ENCODE results near the gene SMAD6. TPM values are rescaled to one million over a fixed set of nuclear protein-coding genes. Genes with fewer than 3 reads are reported as not detected.

Gene SMAD6
- total RNA-seq, 4 donors from 2014 or later = 2.9 to 7.0 (median 6.9) TPM

DNA sequence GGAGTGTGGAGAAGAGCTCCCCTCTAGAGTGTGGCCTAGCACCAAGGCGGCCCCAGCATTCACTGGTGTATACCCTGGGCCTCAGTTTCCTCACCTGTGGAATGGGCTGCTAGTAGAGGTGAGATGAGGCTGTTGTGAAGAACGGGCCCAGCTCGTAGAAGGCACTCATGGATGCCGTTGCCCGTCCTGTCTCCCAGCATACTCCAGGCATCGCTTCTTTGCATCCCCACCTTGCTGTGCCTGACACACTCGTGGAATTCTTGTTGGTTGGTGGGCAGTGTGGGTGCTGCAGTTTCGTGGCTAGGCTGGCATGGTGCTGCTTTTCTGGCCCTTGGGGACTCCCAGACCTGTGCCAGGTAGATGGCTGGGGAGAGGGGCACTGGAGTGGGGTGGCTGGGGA lies 76.7 kb downstream of the SMAD6 start:
- no peaks in the 10 kb centered on the region for H3K36me3 ChIP-seq
- no peak overlapping the region for H3K27ac ChIP-seq
- no peak overlapping the region for H3K4me3 ChIP-seq
- WGBS = 73% methylated on average over 5 of the region's 8 CpGs
- H3K9me3 ChIP-seq = no peaks in the 10 kb centered on the region
- peaks cover 11% of the 10 kb centered on the region for H3K4me1 ChIP-seq
- DNase-seq (ENCODE audit: low spot score in 2 of 2) = no peak
- H3K27me3 ChIP-seq = no peaks in the 10 kb centered on the region
- no peak for TF ChIP-seq CTCF (IDR thresholded peaks at IDR 0.05)
- no peak for TF ChIP-seq EP300 (IDR thresholded peaks at IDR 0.05)
- no peak for TF ChIP-seq POLR2A (IDR thresholded peaks at IDR 0.05)
- TF ChIP-seq POLR2AphosphoS5 (IDR thresholded peaks at IDR 0.05) = no peak

GRCh38 chr15:66779331-66780009 lies 77.4 kb downstream of the SMAD6 start:
- Histone ChIP-seq H3K9me3 (no peaks in the 10 kb centered on the region), H3K4me3 (no peak overlapping the region), H3K27me3 (no peaks in the 10 kb centered on the region), H3K36me3 (no peaks in the 10 kb centered on the region), H3K27ac (no peak overlapping the region), H3K4me1 (peaks cover 5% of the 10 kb centered on the region)
- WGBS = 83% methylated on average over 1 of the region's 4 CpGs
- TF ChIP-seq POLR2AphosphoS5 (IDR thresholded peaks at IDR 0.05) (no peak), EP300 (IDR thresholded peaks at IDR 0.05) (no peak), CTCF (IDR thresholded peaks at IDR 0.05) (no peak), POLR2A (IDR thresholded peaks at IDR 0.05) (no peak)
- no peak for DNase-seq (ENCODE audit: low spot score in 2 of 2)

GRCh38 chr15:66780172-66780972 lies 78.3 kb downstream of the SMAD6 start:
- TF ChIP-seq EP300 (IDR thresholded peaks at IDR 0.05) (no peak), CTCF (IDR thresholded peaks at IDR 0.05) (no peak)
- DNase-seq (ENCODE audit: low spot score in 2 of 2) = no peak

GRCh38 chr15:66780973-66781718 lies 79.1 kb downstream of the SMAD6 start:
- no peak for DNase-seq (ENCODE audit: low spot score in 2 of 2)
- Histone ChIP-seq H3K27me3 (no peaks in the 10 kb centered on the region), H3K36me3 (no peaks in the 10 kb centered on the region), H3K4me3 (no peak overlapping the region), H3K9me3 (no peaks in the 10 kb centered on the region), H3K4me1 (peaks cover 2% of the 10 kb centered on the region), H3K27ac (no peak overlapping the region)
- TF ChIP-seq POLR2AphosphoS5 (IDR thresholded peaks at IDR 0.05) (no peak), POLR2A (IDR thresholded peaks at IDR 0.05) (no peak), CTCF (IDR thresholded peaks at IDR 0.05) (no peak), EP300 (IDR thresholded peaks at IDR 0.05) (no peak)
- 96% methylated on average over 72 of the region's 73 CpGs for WGBS

More at GRCh38 chr15:66780172-66780972, 78.3 kb downstream of the SMAD6 start:
- H3K4me3 ChIP-seq = no peak overlapping the region
- H3K4me1 ChIP-seq = peaks cover 4% of the 10 kb centered on the region
- no peaks in the 10 kb centered on the region for H3K9me3 ChIP-seq
- 89% methylated on average over 21 of the region's 21 CpGs for WGBS
- no peak overlapping the region for H3K27ac ChIP-seq
- H3K36me3 ChIP-seq = no peaks in the 10 kb centered on the region
- no peaks in the 10 kb centered on the region for H3K27me3 ChIP-seq

DNA sequence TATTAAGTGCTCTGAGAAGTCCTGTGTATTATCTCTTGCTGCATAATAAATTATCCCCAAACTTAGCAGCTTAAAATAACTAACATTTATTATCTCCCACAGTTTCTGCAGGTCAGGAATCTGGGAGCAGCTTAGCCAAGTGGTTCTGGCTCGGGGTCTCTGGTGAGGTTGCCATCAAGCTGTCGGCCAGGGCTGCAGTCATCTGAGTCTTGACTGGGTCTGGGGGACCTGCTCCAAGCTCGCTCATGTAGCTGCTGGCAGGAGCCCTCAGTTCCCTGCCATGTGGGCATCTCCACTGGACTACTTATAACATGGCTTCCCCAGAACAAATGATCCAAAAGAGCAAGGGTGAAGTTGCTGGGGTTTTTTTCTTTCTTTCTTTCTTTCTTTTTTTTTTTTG lies 80.7 kb downstream of the SMAD6 start:
- Histone ChIP-seq H3K27ac (no peak overlapping the region), H3K36me3 (no peaks in the 10 kb centered on the region), H3K27me3 (no peaks in the 10 kb centered on the region), H3K4me1 (peaks cover 2% of the 10 kb centered on the region), H3K9me3 (no peaks in the 10 kb centered on the region), H3K4me3 (no peak overlapping the region)
- DNase-seq (ENCODE audit: low spot score in 2 of 2) = no peak
- WGBS = 90% methylated on average over 3 of the region's 3 CpGs
- TF ChIP-seq POLR2A (IDR thresholded peaks at IDR 0.05) (no peak), EP300 (IDR thresholded peaks at IDR 0.05) (no peak), POLR2AphosphoS5 (IDR thresholded peaks at IDR 0.05) (no peak), CTCF (IDR thresholded peaks at IDR 0.05) (no peak)
